NCI-H1092 (cell line): ENCODE measurements around the gene TPO.
"Not testable (repeated sequence)": the region's sequence is repeated elsewhere in the genome, so short reads cannot be mapped to it uniquely, and the experiment has no call there.

ENCODE experiments used
- DNase-seq: peaks from one replicate; lab custom pipeline; 2025; lab: John Stamatoyannopoulos, UW

Gene TPO

GRCh38 chr2:1405967-1406366, 7.3 kb upstream of the TPO start:
- DNase-seq, result no peak

GRCh38 chr2:1406434-1406833, 6.8 kb upstream of the TPO start:
- DNase-seq, result no peak

- no peak for DNase-seq
Measured at GRCh38 chr2:1407950-1408675, 5.2 kb upstream of the TPO start.

GRCh38 chr2:1414121-1414520, 858 bp downstream of the TPO start:
- no peak for DNase-seq

GRCh38 chr2:1414901-1415300, 1.6 kb downstream of the TPO start:
- not testable (repeated sequence) for DNase-seq

DNA sequence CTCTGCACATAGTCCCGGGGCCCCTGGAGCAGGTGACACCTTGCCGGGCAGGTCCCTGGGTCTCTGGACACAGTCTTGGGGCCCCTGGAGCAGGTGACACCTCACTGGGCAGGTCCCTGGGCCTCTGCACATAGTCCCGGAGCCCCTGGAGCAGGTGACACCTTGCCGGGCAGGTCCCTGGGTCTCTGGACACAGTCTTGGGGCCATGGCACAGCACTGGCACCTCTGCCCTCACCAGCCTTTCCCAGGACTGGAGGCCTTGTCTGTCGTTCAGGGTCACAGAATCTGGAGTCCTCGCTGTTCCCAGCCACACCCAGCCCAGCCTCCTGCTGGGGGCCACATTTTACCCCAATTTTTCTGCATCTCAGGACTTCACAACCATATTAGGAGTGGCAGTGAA, 2.2 kb downstream of the TPO start:
- no peak for DNase-seq

DNA sequence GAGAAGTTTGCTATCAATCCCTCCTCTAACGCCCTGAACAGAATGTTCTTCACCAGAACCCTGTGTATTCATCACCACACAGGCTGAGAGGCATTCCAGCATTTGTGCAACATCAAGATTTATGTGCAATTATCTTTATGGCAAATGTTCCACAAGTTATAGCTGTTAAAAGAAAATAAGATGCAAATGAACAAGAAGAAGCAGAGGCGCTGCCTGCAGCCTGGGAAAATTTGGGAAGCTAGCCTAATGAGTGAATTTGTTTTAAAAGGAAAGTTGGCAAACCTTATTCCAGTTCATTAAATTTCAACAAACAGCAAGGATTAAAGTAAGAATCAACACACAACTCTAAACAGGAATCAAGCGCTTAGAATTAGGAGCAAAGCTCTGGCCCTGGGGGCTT, 5.3 kb downstream of the TPO start:
- no peak for DNase-seq

GRCh38 chr2:1420746-1421480, 7.7 kb downstream of the TPO start:
- no peak for DNase-seq

DNA sequence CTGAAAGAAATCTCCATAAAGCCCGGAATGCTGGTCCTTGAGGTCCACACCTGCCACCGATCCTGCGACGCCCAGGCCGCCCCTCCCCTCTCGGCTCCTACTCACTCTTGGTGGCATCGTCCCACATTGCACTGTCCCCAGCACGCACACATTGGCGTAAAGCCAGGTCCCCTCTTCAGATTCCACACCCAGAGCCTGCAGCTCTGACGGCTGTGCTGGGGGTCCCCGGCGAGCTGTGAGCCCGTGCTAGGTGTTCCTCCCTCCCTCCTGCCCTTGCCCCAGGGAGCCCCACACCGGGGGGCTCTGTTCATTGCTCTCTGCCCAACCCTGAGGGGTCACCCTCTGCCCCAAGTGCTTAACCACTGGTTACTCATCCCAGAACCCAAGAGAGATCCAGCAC, 8.5 kb downstream of the TPO start:
- no peak for DNase-seq

GRCh38 chr2:1422131-1422530, 8.9 kb downstream of the TPO start:
- no peak for DNase-seq

DNA sequence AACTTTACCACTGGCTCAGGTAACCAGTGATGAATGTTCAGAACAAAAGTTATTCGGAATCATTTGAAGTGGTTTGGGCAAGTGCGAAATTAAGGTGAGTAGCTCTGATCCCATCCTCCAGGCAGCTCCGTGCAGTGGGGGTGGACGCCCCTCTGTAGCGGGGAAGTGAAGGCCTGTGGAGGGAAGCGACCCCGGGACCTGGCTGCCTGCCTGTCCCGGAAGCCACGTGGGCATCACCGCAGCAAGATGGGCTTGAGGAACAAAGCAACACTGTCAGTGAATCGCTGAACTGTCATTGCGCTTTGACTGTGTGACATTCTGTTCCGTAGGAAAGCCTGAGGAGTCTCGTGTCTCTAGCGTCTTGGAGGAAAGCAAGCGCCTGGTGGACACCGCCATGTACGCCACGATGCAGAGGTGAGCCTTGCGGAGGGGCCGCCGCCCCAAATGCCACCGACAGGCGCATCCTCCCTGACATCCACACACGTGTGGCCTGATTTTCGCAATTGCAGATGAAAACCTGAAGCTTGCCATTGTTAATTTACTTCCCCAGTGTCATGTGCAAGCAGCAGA, 9.5 kb downstream of the TPO start:
- DNase-seq, result no peak

DNA sequence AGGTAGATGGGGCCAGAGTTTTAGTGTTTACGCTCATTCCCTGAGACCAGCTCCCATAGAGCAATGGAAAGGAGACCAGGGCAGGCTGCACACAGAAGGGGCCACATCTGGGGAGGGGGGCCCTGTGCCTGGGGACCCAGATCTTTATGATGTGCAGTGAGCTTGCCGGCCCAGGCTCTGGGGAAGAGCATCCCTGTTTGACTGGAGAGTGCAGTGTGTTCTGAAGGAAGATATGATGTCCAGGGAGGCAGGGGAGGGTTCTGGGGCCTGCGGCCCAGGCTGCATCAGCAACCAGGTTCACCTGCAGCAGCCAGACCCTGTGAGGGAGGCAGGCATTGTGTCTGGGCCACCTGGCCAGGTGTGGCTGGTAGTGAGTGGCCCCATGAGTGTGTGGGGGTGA, 13.8 kb downstream of the TPO start:
- no peak for DNase-seq

GRCh38 chr2:1429895-1430294, 16.6 kb downstream of the TPO start:
- no peak for DNase-seq

- DNase-seq, result no peak
Measured at GRCh38 chr2:1430491-1430890, 17.2 kb downstream of the TPO start.

DNA sequence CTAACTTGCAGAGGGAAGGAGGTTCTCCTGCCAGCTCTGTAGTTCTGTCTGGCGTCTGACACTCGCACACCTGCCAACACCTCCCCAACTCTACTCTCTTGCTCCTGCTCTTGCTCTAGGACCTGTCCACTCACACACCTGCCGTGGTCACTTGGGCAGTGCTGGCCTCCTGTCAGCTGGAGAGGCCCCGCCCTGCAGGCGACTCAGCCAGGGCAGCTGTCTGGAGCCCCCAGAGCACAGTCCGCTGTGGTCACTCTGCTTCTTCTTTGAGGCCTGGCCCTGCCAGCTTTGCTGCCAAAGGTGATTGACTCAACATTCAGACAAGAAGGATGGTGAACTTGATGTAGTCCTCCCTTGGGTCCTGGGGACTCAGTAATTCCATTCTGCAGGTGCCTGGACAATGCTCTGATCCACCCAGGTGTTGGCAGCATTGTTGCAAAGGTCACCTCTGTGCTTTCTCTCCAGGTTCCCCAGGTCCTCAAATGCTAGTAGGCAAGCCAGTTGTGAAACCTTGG, 18.7 kb downstream of the TPO start:
- DNase-seq, result no peak

DNA sequence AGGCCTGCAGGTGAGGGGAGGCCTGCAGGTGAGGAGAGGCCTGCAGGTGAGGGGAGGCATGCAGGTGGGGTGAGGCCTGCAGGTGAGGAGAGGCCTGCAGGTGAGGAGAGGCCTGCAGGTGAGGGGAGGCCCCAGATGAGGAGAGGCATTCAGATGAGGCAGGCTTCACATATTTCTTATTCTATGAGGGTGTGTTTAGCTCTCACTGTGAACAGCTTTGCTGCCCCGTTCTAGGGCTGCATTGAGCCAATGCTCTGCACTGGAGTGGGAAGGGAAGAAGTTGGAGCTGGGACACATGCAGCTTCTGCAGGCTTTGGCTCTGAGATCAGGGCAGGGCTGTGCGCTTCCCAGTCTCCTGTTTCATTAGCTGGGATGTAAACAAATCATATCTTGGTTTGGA, 19.5 kb downstream of the TPO start:
- no peak for DNase-seq

- DNase-seq, result no peak
Measured at GRCh38 chr2:1436369-1436768, 23.1 kb downstream of the TPO start.

DNA sequence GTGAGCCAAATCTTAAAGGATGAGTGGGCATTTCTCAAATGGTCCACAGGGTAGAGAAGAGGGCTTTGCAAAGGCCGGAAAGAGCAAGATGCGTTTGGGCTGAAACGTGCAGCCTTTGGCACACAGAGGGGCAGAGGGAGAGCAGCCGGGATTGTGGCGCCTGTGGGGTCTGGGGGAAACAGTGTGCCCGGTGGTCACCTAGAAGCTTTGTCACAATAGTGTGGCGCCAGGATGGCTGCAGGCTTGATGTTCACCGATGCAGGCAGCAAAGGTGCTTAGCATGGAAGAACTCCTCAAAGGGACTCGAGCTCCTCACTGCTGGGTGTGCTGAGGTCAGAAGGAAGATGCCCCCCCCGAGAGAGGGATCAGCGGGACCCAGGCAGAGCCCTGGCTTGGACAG, 23.8 kb downstream of the TPO start:
- no peak for DNase-seq

GRCh38 chr2:1437537-1437936, 24.3 kb downstream of the TPO start:
- DNase-seq, result no peak

- no peak for DNase-seq
Measured at GRCh38 chr2:1438972-1439371, 25.7 kb downstream of the TPO start.

DNA sequence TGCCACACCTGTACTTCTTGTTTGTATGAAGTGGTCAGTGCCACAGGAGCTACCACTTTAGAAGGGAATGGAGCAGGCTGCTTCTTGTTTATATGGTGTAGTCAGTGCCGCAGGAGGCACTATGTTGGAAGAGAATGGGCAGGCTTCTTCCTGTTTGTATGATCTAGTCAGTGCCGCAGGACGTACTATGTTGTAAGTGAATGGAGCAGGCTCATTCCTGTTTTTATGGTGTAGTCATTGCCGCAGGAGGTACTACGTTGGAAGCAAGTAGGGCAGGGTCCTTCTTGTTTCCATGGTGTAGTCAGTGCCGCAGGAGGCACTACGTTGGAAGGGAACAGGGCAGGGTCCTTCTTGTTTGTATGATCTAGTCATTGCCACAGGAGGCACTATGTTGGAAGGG, 27.3 kb downstream of the TPO start:
- no peak for DNase-seq

DNA sequence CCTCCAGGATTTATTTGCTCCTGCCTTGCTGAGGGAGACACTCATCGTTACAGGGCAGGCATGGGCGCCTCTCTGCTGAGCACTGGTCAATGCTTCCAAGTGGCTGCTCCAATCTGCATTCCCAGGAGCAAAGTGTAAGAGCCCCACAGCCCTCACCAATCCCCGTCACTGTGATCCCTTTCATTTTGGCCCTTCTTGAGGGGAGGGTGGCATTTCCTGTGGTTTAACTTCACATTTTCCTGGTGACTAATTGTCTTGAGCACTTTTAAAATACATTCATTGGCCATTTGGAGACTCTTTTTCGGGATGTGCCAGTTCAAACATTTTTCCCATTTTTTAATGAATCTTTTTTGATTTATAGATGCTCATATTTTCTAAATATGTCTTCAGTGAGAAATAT, 33.0 kb downstream of the TPO start:
- DNase-seq, result no peak

GRCh38 chr2:1448009-1448408, 34.7 kb downstream of the TPO start:
- DNase-seq, result no peak
